HepG2 (cell line): ENCODE data around the gene P2RY2. TPM values are rescaled to one million over a fixed set of nuclear protein-coding genes. Genes with fewer than 3 reads are reported as not detected.
"Not testable (repeated sequence)": the region's sequence is repeated elsewhere in the genome, so short reads cannot be mapped to it uniquely, and the experiment has no call there.

Experiments used
- ATAC-seq: fragments of 200-7000 bp; cut with Tn5 transposase; 3 replicates; pipeline ENCODE4 v1.9.1; 2020; ENCODE audit warnings: mild to moderate bottlenecking, moderate library complexity
- BruUV-seq: library from RNA; stranded (reverse); fragments of 400-500 nt; replicated peaks from 2 replicates; lab custom pipeline; 2021; lab: Mats Ljungman, UMichigan
- CTCF ChIA-PET: fragments of 300-600 bp; formaldehyde crosslinking; extraction: SDS; loops from one replicate; lab custom pipeline; 2021; ENCODE audit warnings: low total read pairs, inconsistent platforms, low intra/inter-chr PET ratio; lab: Yijun Ruan, JAX
- POLR2A ChIA-PET: fragments of 350-600 bp; sonication (Branson Sonifier 250); formaldehyde crosslinking; loops from one replicate; lab custom pipeline; 2020; ENCODE audit warnings: antibody characterized with exemption, inconsistent platforms; lab: Yijun Ruan, JAX
- DNase-seq: peaks from one replicate; pipeline ENCODE4 v3.0.0-alpha.2; 2015; ENCODE audit warnings: low spot score
- FAIRE-seq: peaks from 3 replicates; lab custom pipeline; 2011; peaks lifted over from hg19 to GRCh38; lab: Jason Lieb, UNC
- H2AFZ ChIP-seq: one replicate; pipeline ENCODE4 v1.6.1; 2011; ENCODE audit warnings: low read length, inconsistent platforms
- H3K27ac ChIP-seq: fragments of 300-600 bp; 3 replicates; pipeline ENCODE4 v1.8.0; 2011; ENCODE audit warnings: mixed run types, mild to moderate bottlenecking, mixed read lengths, low read length, inconsistent platforms; ENCODE audit not compliant: insufficient read depth; ENCODE audit errors: extremely low read length
- H3K27me3 ChIP-seq, 2 experiments: fragments of 200-600 bp in 1 of 2; 2 replicates in 1 of 2; 3 replicates in 1 of 2; pipeline versions ENCODE4 v1.6.0 to v1.8.0; 2011; ENCODE audit warnings: low read length in 2 of 2, mild to moderate bottlenecking in 2 of 2, moderate library complexity in 2 of 2, inconsistent platforms in 1 of 2; ENCODE audit not compliant: insufficient read depth in 2 of 2, control insufficient read depth in 1 of 2
- H3K36me3 ChIP-seq, 2 experiments: fragments of 200-600 bp in 1 of 2; replicated peaks in 1 of 2; 2 replicates in 1 of 2; 3 replicates in 1 of 2; pipeline versions ENCODE4 v1.5.1 to v1.8.0; 2011; ENCODE audit warnings: low read length in 2 of 2, inconsistent platforms in 1 of 2; ENCODE audit not compliant: insufficient read depth in 2 of 2, control insufficient read depth in 1 of 2
- H3K4me1 ChIP-seq: 2 replicates; pipeline ENCODE4 v1.5.1; 2012; ENCODE audit warnings: low read length, inconsistent platforms; ENCODE audit not compliant: insufficient read depth
- H3K4me2 ChIP-seq: 2 replicates; pipeline ENCODE4 v1.6.0; 2011; ENCODE audit warnings: low read depth, low read length, inconsistent platforms
- H3K4me3 ChIP-seq, 3 experiments: fragments of 200-600 bp in 1 of 3; sonication (generic), shearing (Covaris generic) in 1 of 3; replicated peaks in 1 of 3; 2 replicates each; pipeline ENCODE4 v1.5.1; 2011 to 2016; ENCODE audit warnings: low read length in 3 of 3, inconsistent platforms in 2 of 3, low read depth in 2 of 3, mild to moderate bottlenecking in 2 of 3, control low read depth in 1 of 3, mixed read lengths in 1 of 3; ENCODE audit not compliant: insufficient read depth in 1 of 3
- H3K79me2 ChIP-seq: one replicate; pipeline ENCODE4 v1.6.1; 2011; ENCODE audit warnings: low read length, inconsistent platforms; ENCODE audit not compliant: insufficient read depth
- H3K9ac ChIP-seq: 2 replicates; pipeline ENCODE4 v1.6.0; 2011; ENCODE audit warnings: mild to moderate bottlenecking, low read depth, low read length, inconsistent platforms; ENCODE audit not compliant: insufficient read depth
- H3K9me3 ChIP-seq: 2 replicates; pipeline ENCODE4 v1.5.1; 2012; ENCODE audit warnings: mild to moderate bottlenecking, low read length
- H4K20me1 ChIP-seq: 2 replicates; pipeline ENCODE4 v1.6.0; 2011; ENCODE audit warnings: inconsistent platforms, mild to moderate bottlenecking, low read length, moderate library complexity; ENCODE audit not compliant: insufficient read depth
- WGBS: methylation state at CpG from one replicate; pipeline ENCODE4 v1.1.6; 2017; ENCODE audit warnings: low lambda C conversion rate; 5-methylcytosine and 5-hydroxymethylcytosine counted together
- in situ Hi-C: cut with HindIII; loops from 2 replicates; pipeline ENCODE4 v1.10.0; 2017; ENCODE audit warnings: low pct_unique_long_range_greater_than_20kb; ENCODE audit not compliant: extremely low pct_ligation_motif_present
- intact Hi-C: fragments of 100-400 bp; cut with micrococcal nuclease; formaldehyde crosslinking; loops from one replicate; pipeline ENCODE4 v1.10.0; 2022; ENCODE audit not compliant: unreplicated experiment
- polyA plus RNA-seq, 8 experiments: library from polyadenylated mRNA; depleted of rRNA in 3 of 8; stranded (reverse) in 7 of 8; unstranded in 1 of 8; fragments of >200 nt; fragmentation: Illumina TruSeq in 4 of 8; extraction: Trizol in 4 of 8; gene quantifications; 2 replicates each; pipeline versions ENCODE4 v1.2.1 to v1.2.3, GENCODE V29; 2011 to 2016; ENCODE audit warnings: low read depth in 4 of 8, missing spikeins in 1 of 8, mixed read lengths in 1 of 8; ENCODE audit not compliant: insufficient read depth in 1 of 8
- total RNA-seq, 5 experiments: library from RNA; depleted of rRNA; stranded (reverse); fragments of >200 nt; fragmentation: Illumina TruSeq; extraction: Trizol; gene quantifications; 2 replicates each; pipeline ENCODE4 v1.2.3, GENCODE V29; 2016; ENCODE audit warnings: low read depth in 1 of 5
- TF ChIP-seq, protein P1 (sequence below): sonication (generic); formaldehyde crosslinking; IDR thresholded peaks from 2 replicates; pipeline ENCODE4 v1.5.1; 2020; ENCODE audit warnings: mild to moderate bottlenecking, missing genetic modification reagents, borderline replicate concordance

P2RY2 gene
- total and polyA plus RNA-seq, 2 of the 13 experiments (the other 11 are each of a cell fraction or from before 2014, with no cell fraction given), result 0.95 to 3.1 TPM

DNA sequence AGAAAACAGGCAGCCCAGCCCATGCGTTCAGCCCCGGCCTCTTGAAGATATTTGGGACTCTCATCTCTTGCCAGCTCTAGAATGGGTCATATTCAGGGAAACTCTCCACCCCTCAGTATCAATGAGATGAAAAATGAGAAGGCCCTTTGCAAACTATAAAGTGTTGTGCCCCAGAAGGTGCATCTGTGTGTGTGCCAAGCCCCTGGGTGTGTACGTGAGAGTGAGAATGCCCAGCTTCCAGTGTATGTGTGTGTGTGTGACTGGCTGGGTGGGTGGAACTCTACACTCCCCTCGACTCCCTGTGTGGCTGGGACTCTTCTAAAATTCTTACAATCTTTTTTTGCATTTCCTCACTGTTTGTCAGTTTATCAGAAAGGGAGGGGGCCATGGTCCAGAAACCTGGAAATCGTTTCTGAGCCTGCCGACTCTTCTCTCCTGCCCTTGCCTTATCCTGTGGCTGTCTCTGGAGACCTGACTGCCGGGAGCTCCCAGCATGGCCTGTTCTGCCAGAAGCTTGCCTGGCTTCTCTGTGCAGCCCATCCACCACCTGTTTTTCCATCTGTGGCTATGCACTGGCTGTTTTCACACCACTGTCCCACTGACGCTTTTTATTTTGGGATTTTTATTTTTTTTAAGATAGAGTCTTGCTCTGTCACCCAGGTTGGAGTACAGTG lies 55.3 kb downstream of the P2RY2 start:
- Histone ChIP-seq H3K27me3 (peaks cover 4 to 28% of the 10 kb centered on the region in 2 experiments; a peak in 4 of 5 replicates), H3K79me2 (no peaks in the 10 kb centered on the region), H3K4me2 (peak overlapping the region; percentile 29), H3K9ac (no peak overlapping the region), H3K9me3 (no peaks in the 10 kb centered on the region), H3K36me3 (no peaks in the 10 kb centered on the region), H4K20me1 (no peaks in the 10 kb centered on the region), H3K4me3 (no peak overlapping the region; a peak in 1 of 6 replicates), H3K4me1 (peaks cover 50% of the 10 kb centered on the region), H3K27ac (no peak overlapping the region), H2AFZ (no peak overlapping the region)
- 24% methylated on average over 8 of the region's 8 CpGs for WGBS
- in situ Hi-C loops, result no loop called here
- POLR2A ChIA-PET, result no interaction called here
- no peak for FAIRE-seq
- TF ChIP-seq, protein P1, sequence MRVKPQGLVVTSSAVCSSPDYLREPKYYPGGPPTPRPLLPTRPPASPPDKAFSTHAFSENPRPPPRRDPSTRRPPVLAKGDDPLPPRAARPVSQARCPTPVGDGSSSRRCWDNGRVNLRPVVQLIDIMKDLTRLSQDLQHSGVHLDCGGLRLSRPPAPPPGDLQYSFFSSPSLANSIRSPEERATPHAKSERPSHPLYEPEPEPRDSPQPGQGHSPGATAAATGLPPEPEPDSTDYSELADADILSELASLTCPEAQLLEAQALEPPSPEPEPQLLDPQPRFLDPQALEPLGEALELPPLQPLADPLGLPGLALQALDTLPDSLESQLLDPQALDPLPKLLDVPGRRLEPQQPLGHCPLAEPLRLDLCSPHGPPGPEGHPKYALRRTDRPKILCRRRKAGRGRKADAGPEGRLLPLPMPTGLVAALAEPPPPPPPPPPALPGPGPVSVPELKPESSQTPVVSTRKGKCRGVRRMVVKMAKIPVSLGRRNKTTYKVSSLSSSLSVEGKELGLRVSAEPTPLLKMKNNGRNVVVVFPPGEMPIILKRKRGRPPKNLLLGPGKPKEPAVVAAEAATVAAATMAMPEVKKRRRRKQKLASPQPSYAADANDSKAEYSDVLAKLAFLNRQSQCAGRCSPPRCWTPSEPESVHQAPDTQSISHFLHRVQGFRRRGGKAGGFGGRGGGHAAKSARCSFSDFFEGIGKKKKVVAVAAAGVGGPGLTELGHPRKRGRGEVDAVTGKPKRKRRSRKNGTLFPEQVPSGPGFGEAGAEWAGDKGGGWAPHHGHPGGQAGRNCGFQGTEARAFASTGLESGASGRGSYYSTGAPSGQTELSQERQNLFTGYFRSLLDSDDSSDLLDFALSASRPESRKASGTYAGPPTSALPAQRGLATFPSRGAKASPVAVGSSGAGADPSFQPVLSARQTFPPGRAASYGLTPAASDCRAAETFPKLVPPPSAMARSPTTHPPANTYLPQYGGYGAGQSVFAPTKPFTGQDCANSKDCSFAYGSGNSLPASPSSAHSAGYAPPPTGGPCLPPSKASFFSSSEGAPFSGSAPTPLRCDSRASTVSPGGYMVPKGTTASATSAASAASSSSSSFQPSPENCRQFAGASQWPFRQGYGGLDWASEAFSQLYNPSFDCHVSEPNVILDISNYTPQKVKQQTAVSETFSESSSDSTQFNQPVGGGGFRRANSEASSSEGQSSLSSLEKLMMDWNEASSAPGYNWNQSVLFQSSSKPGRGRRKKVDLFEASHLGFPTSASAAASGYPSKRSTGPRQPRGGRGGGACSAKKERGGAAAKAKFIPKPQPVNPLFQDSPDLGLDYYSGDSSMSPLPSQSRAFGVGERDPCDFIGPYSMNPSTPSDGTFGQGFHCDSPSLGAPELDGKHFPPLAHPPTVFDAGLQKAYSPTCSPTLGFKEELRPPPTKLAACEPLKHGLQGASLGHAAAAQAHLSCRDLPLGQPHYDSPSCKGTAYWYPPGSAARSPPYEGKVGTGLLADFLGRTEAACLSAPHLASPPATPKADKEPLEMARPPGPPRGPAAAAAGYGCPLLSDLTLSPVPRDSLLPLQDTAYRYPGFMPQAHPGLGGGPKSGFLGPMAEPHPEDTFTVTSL, result no peak
- intact Hi-C loops, result no loop called here
- peak; percentile 44 for ATAC-seq
- CTCF ChIA-PET, result no interaction called here
- no TSS peak for BruUV-seq
- no peak for DNase-seq

- Histone ChIP-seq H3K27me3 (peaks cover 4 to 20% of the 10 kb centered on the region in 2 experiments; a peak in 4 of 5 replicates), H3K4me1 (peaks cover 50% of the 10 kb centered on the region)
- ATAC-seq, in situ Hi-C loops, H3K36me3 ChIP-seq, DNase-seq, POLR2A ChIA-PET, H3K9me3 ChIP-seq, BruUV-seq, CTCF ChIA-PET, H2AFZ ChIP-seq, H3K4me3 ChIP-seq, FAIRE-seq, intact Hi-C loops, H3K4me2 ChIP-seq, H3K27ac ChIP-seq, H4K20me1 ChIP-seq, H3K9ac ChIP-seq, H3K79me2 ChIP-seq: not testable (repeated sequence)
- WGBS, result 69% methylated on average over 4 of the region's 4 CpGs
Measured at GRCh38 chr11:73274191-73274590, 56.1 kb downstream of the P2RY2 start.
